Activated CD4-positive, alpha-beta T cell treated with anti-CD3 and anti-CD28 coated beads, Interleukin-2, amount 10 ng/mL, durations not matched to agents 24 days and 14 days (primary cell): Measurements from ENCODE around the gene GSTO2. TPM values are rescaled to one million over a fixed set of nuclear protein-coding genes. Genes with fewer than 3 reads are reported as not detected.

Experiments
- DNase-seq: peaks from one replicate; pipeline ENCODE4 v3.0.0; 2022
- H3K27ac Mint-ChIP-seq: one replicate; pipeline ENCODE4 v1.8.0; 2022; ENCODE audit warnings: mild to moderate bottlenecking, mixed read lengths
- H3K27me3 Mint-ChIP-seq: one replicate; pipeline ENCODE4 v1.8.0; 2022; ENCODE audit warnings: mixed read lengths
- H3K36me3 Mint-ChIP-seq: one replicate; pipeline ENCODE4 v1.8.0; 2022; ENCODE audit warnings: low read depth, mild to moderate bottlenecking, mixed read lengths
- H3K4me1 Mint-ChIP-seq: one replicate; pipeline ENCODE4 v1.8.0; 2021; ENCODE audit warnings: mixed read lengths
- H3K4me3 Mint-ChIP-seq: one replicate; pipeline ENCODE4 v1.8.0; 2022; ENCODE audit warnings: mild to moderate bottlenecking, moderate library complexity, mixed read lengths
- H3K9me3 Mint-ChIP-seq: one replicate; pipeline ENCODE4 v1.8.0; 2021; ENCODE audit warnings: mixed read lengths
- intact Hi-C: fragments of 100-400 bp; cut with micrococcal nuclease; formaldehyde crosslinking; loops from one replicate; pipeline ENCODE4 v1.15.1; 2023
- total RNA-seq: library from RNA; stranded (reverse); gene quantifications from 2 replicates; pipeline ENCODE4 v1.2.3, GENCODE V29; 2022

The GSTO2 gene
- total RNA-seq, 1 donor from 2014 or later = 0.77 TPM

GRCh38 chr10:104257235-104257634, 11.7 kb upstream of the GSTO2 start:
- peak overlapping the region; percentile 6 for H3K4me3 Mint-ChIP-seq

GRCh38 chr10:104258209-104258608, 10.8 kb upstream of the GSTO2 start:
- Mint-ChIP-seq H3K4me3 (no peak overlapping the region), H3K9me3 (peaks cover under 1% of the 10 kb centered on the region), H3K27ac (peak overlapping the region; percentile 67), H3K27me3 (peaks cover under 1% of the 10 kb centered on the region), H3K36me3 (peaks cover 48% of the 10 kb centered on the region), H3K4me1 (peaks cover 67% of the 10 kb centered on the region)
- intact Hi-C loops = loop anchor here (5.0 kb wide), 1 partner anchor 291 kb away; the partner anchor contains the start of gene SLK
- peak; percentile 52 for DNase-seq

More at GRCh38 chr10:104257235-104257634, 11.7 kb upstream of the GSTO2 start:
- Mint-ChIP-seq H3K27me3 (peaks cover 2% of the 10 kb centered on the region), H3K4me1 (peaks cover 69% of the 10 kb centered on the region), H3K9me3 (peaks cover 3% of the 10 kb centered on the region), H3K27ac (no peak overlapping the region), H3K36me3 (peaks cover 45% of the 10 kb centered on the region)
- intact Hi-C loops = loop anchor here (5.0 kb wide), 1 partner anchor 290 kb away; the partner anchor contains the start of gene SLK
- no peak for DNase-seq

- peaks cover 59% of the 10 kb centered on the region for H3K36me3 Mint-ChIP-seq
- DNase-seq = no peak
- intact Hi-C loops = loop anchor here (5.0 kb wide), 1 partner anchor 292 kb away; the partner anchor contains the start of gene SLK
- H3K4me1 Mint-ChIP-seq = peaks cover 60% of the 10 kb centered on the region
- peak overlapping the region; percentile 90 for H3K27ac Mint-ChIP-seq
- H3K4me3 Mint-ChIP-seq = no peak overlapping the region
- no peaks in the 10 kb centered on the region for H3K9me3 Mint-ChIP-seq
- no peaks in the 10 kb centered on the region for H3K27me3 Mint-ChIP-seq
Measured at GRCh38 chr10:104259456-104259855, 9.5 kb upstream of the GSTO2 start.

- peak overlapping the region; percentile 75 for H3K4me3 Mint-ChIP-seq
- peaks cover 60% of the 10 kb centered on the region for H3K4me1 Mint-ChIP-seq
- peaks cover 63% of the 10 kb centered on the region for H3K36me3 Mint-ChIP-seq
- intact Hi-C loops = loop anchor here (5.0 kb wide), 1 partner anchor 293 kb away; the partner anchor contains the start of gene SLK
- H3K9me3 Mint-ChIP-seq = no peaks in the 10 kb centered on the region
- H3K27me3 Mint-ChIP-seq = no peaks in the 10 kb centered on the region
- DNase-seq = no peak
- peak overlapping the region; percentile 90 for H3K27ac Mint-ChIP-seq
Measured at GRCh38 chr10:104259999-104260774, 8.8 kb upstream of the GSTO2 start.

GRCh38 chr10:104260775-104261115, 8.2 kb upstream of the GSTO2 start:
- H3K4me1 Mint-ChIP-seq = peaks cover 61% of the 10 kb centered on the region
- intact Hi-C loops = no loop called here
- H3K27me3 Mint-ChIP-seq = no peaks in the 10 kb centered on the region
- peaks cover 67% of the 10 kb centered on the region for H3K36me3 Mint-ChIP-seq
- H3K27ac Mint-ChIP-seq = peak overlapping the region; percentile 90
- H3K9me3 Mint-ChIP-seq = no peaks in the 10 kb centered on the region
- no peak for DNase-seq
- H3K4me3 Mint-ChIP-seq = peak overlapping the region; percentile 75

GRCh38 chr10:104262055-104262454, 6.9 kb upstream of the GSTO2 start:
- H3K27me3 Mint-ChIP-seq = no peaks in the 10 kb centered on the region
- intact Hi-C loops = no loop called here
- H3K27ac Mint-ChIP-seq = no peak overlapping the region

GRCh38 chr10:104264783-104265182, 4.2 kb upstream of the GSTO2 start:
- no peaks in the 10 kb centered on the region for H3K9me3 Mint-ChIP-seq
- H3K36me3 Mint-ChIP-seq = peaks cover 74% of the 10 kb centered on the region
- H3K4me3 Mint-ChIP-seq = no peak overlapping the region
- H3K4me1 Mint-ChIP-seq = peaks cover 52% of the 10 kb centered on the region
- no peaks in the 10 kb centered on the region for H3K27me3 Mint-ChIP-seq
- intact Hi-C loops = loop anchor here (5.0 kb wide), 1 partner anchor 347 kb away; the partner anchor contains the start of gene STN1
- H3K27ac Mint-ChIP-seq = no peak overlapping the region
- DNase-seq = no peak

More at GRCh38 chr10:104262055-104262454, 6.9 kb upstream of the GSTO2 start:
- H3K36me3 Mint-ChIP-seq = peaks cover 76% of the 10 kb centered on the region
- DNase-seq = no peak
- H3K9me3 Mint-ChIP-seq = no peaks in the 10 kb centered on the region
- peaks cover 57% of the 10 kb centered on the region for H3K4me1 Mint-ChIP-seq
- peak overlapping the region; percentile 19 for H3K4me3 Mint-ChIP-seq

- peak overlapping the region; percentile 87 for H3K4me3 Mint-ChIP-seq
- H3K4me1 Mint-ChIP-seq = peaks cover 32% of the 10 kb centered on the region
- H3K36me3 Mint-ChIP-seq = peaks cover 51% of the 10 kb centered on the region
- peak overlapping the region; percentile 90 for H3K27ac Mint-ChIP-seq
- intact Hi-C loops = loop anchor here (1.0 to 5.0 kb wide), 3 partner anchors 13 to 351 kb away; partner anchors contain the start of gene STN1
- H3K9me3 Mint-ChIP-seq = no peaks in the 10 kb centered on the region
- peaks cover 2% of the 10 kb centered on the region for H3K27me3 Mint-ChIP-seq
- no peak for DNase-seq
Measured at GRCh38 chr10:104267721-104268404, 1.1 kb upstream of the GSTO2 start.

- intact Hi-C loops = loop anchor here (1.0 to 5.0 kb wide), 3 partner anchors 13 to 351 kb away; partner anchors contain the start of gene STN1
- H3K4me3 Mint-ChIP-seq = peak overlapping the region; percentile 87
- H3K36me3 Mint-ChIP-seq = peaks cover 50% of the 10 kb centered on the region
- peaks cover 32% of the 10 kb centered on the region for H3K4me1 Mint-ChIP-seq
- no peaks in the 10 kb centered on the region for H3K9me3 Mint-ChIP-seq
- H3K27me3 Mint-ChIP-seq = peaks cover 2% of the 10 kb centered on the region
- peak overlapping the region; percentile 90 for H3K27ac Mint-ChIP-seq
- DNase-seq = no peak
Measured at GRCh38 chr10:104268405-104268712, 625 bp upstream of the GSTO2 start.

GRCh38 chr10:104273286-104273685, 4.3 kb downstream of the GSTO2 start:
- intact Hi-C loops = no loop called here
- peaks cover 7% of the 10 kb centered on the region for H3K4me1 Mint-ChIP-seq
- no peaks in the 10 kb centered on the region for H3K9me3 Mint-ChIP-seq
- H3K36me3 Mint-ChIP-seq = peaks cover 6% of the 10 kb centered on the region
- peaks cover 13% of the 10 kb centered on the region for H3K27me3 Mint-ChIP-seq
- DNase-seq = no peak
- no peak overlapping the region for H3K4me3 Mint-ChIP-seq
- H3K27ac Mint-ChIP-seq = no peak overlapping the region

GRCh38 chr10:104273899-104274575, 5.1 kb downstream of the GSTO2 start:
- H3K4me3 Mint-ChIP-seq = peak overlapping the region; percentile 61

GRCh38 chr10:104274762-104275721, 6.1 kb downstream of the GSTO2 start:
- no peak overlapping the region for H3K27ac Mint-ChIP-seq
- peak overlapping the region; percentile 61 for H3K4me3 Mint-ChIP-seq
- intact Hi-C loops = no loop called here
- peaks cover 4% of the 10 kb centered on the region for H3K4me1 Mint-ChIP-seq
- DNase-seq = peak; percentile 85
- H3K9me3 Mint-ChIP-seq = no peaks in the 10 kb centered on the region
- H3K36me3 Mint-ChIP-seq = no peaks in the 10 kb centered on the region
- peaks cover 13% of the 10 kb centered on the region for H3K27me3 Mint-ChIP-seq

More at GRCh38 chr10:104273899-104274575, 5.1 kb downstream of the GSTO2 start:
- H3K36me3 Mint-ChIP-seq = no peaks in the 10 kb centered on the region
- DNase-seq = no peak
- H3K4me1 Mint-ChIP-seq = peaks cover 6% of the 10 kb centered on the region
- H3K27ac Mint-ChIP-seq = no peak overlapping the region
- intact Hi-C loops = no loop called here
- H3K27me3 Mint-ChIP-seq = peaks cover 13% of the 10 kb centered on the region
- no peaks in the 10 kb centered on the region for H3K9me3 Mint-ChIP-seq

- Mint-ChIP-seq H3K4me1 (peaks cover 1% of the 10 kb centered on the region), H3K36me3 (no peaks in the 10 kb centered on the region), H3K27ac (no peak overlapping the region), H3K27me3 (peaks cover 13% of the 10 kb centered on the region), H3K4me3 (no peak overlapping the region), H3K9me3 (no peaks in the 10 kb centered on the region)
- intact Hi-C loops = no loop called here
- no peak for DNase-seq
Measured at GRCh38 chr10:104276192-104276591, 7.2 kb downstream of the GSTO2 start.
